Measurements from ENCODE around the gene KRT13.

The KRT13 gene

DNA sequence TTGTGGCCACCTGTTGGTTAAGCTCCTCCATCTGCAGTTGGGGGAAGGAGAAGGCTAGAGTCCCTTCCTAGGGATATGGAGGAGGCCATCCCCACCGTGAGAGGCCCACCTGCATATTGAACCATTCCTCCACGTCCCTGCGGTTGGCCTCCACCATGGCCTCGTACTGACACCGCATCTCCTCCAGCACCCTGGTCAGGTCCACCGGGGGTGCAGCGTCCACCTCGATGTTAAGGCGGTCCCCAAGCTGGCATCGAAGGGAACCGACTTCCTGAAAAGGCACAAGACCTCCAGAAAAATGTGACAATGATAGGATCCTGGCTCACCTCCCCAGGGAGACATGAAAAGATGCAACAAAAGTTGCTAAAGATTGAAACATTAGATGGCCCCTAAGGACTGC is 41.2 kb downstream of the KRT13 start:
- no peak overlapping the region for H3K4me3 ChIP-seq (ENCODE audit: low read depth in 1 of 2, low read length in 1 of 2)
- H3K4me1 ChIP-seq (ENCODE audit: control insufficient read depth in 1 of 2, insufficient read depth in 1 of 2, low read depth in 1 of 2, low read length in 1 of 2): no peaks in the 10 kb centered on the region
- peaks cover 9% of the 10 kb centered on the region for H3K27me3 ChIP-seq
- TF ChIP-seq, protein P1, sequence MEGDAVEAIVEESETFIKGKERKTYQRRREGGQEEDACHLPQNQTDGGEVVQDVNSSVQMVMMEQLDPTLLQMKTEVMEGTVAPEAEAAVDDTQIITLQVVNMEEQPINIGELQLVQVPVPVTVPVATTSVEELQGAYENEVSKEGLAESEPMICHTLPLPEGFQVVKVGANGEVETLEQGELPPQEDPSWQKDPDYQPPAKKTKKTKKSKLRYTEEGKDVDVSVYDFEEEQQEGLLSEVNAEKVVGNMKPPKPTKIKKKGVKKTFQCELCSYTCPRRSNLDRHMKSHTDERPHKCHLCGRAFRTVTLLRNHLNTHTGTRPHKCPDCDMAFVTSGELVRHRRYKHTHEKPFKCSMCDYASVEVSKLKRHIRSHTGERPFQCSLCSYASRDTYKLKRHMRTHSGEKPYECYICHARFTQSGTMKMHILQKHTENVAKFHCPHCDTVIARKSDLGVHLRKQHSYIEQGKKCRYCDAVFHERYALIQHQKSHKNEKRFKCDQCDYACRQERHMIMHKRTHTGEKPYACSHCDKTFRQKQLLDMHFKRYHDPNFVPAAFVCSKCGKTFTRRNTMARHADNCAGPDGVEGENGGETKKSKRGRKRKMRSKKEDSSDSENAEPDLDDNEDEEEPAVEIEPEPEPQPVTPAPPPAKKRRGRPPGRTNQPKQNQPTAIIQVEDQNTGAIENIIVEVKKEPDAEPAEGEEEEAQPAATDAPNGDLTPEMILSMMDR (IDR thresholded peaks at IDR 0.05): no peak
- H3K9me3 ChIP-seq: no peaks in the 10 kb centered on the region
- H3K27ac ChIP-seq: no peak overlapping the region
- H3K36me3 ChIP-seq: no peaks in the 10 kb centered on the region

DNA sequence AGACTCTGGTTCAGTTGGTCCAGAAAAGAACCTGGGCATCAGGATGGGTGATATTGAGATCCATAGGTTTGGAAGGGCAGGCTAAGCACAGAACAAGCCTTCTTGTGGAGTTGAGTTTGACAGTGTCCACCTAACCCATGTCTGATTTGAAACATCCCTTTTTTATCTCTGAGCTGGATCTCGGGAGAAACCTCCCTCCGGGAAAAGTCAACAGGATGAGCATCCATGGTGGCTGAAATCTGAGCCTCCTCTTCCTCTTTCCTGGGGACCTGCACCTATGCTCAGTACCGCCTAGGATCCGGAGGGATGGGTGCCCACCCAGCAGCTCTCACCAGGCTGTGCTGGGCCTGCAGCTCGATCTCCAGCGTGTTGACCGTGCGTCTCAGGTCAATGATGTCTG is 41.7 kb downstream of the KRT13 start:
- no peaks in the 10 kb centered on the region for H3K9me3 ChIP-seq
- no peak overlapping the region for H3K27ac ChIP-seq
- H3K27me3 ChIP-seq: peaks cover 9% of the 10 kb centered on the region
- no peak overlapping the region for H3K4me3 ChIP-seq (ENCODE audit: low read depth in 1 of 2, low read length in 1 of 2)
- TF ChIP-seq, protein P1 (IDR thresholded peaks at IDR 0.05): no peak
- H3K36me3 ChIP-seq: no peaks in the 10 kb centered on the region
- no peaks in the 10 kb centered on the region for H3K4me1 ChIP-seq (ENCODE audit: control insufficient read depth in 1 of 2, insufficient read depth in 1 of 2, low read depth in 1 of 2, low read length in 1 of 2)

DNA sequence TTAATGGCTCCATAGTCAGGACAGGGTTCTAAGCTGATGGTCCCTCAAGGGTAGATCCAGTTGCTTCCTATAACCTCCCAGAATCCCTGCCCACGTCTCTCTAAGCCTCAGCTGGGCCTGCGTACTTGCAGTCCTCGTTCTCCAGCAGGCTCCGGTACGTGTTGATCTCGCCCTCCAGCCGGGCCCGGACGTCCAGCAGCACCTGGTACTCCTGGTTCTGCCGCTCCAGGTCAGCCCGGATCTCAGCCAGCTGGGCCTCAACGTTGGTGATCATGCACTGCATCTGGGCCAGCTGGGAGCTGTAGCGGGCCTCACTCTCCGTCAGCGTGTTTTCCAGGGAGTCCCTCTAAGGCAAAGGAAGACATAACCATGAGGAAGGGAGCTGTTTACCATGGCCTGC is 42.7 kb downstream of the KRT13 start:
- Histone ChIP-seq H3K27me3 (peaks cover 13% of the 10 kb centered on the region), H3K9me3 (no peaks in the 10 kb centered on the region), H3K4me3 (ENCODE audit: low read depth in 1 of 2, low read length in 1 of 2) (no peak overlapping the region), H3K36me3 (no peaks in the 10 kb centered on the region), H3K27ac (no peak overlapping the region), H3K4me1 (ENCODE audit: control insufficient read depth in 1 of 2, insufficient read depth in 1 of 2, low read depth in 1 of 2, low read length in 1 of 2) (no peaks in the 10 kb centered on the region)
- TF ChIP-seq, protein P1 (IDR thresholded peaks at IDR 0.05): no peak

DNA sequence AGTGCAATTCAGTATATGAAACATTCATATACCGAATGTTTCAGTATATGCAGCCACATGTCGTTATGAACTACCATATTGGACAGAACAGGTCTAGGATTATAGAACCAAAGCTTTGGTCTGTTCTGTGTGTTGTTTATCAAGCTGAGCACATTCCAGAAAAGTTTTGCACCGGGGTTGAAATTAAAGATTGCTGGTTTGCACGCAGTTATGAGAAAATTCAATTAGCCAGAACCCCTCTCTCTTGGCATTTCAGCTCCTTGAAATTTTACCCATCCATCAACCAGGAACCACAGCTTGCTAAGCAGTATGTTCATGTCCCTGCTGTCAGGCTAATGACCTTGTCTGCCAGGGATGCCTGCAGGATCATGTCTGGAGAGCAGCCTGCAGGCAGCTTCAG is 47.7 kb downstream of the KRT13 start:
- no peaks in the 10 kb centered on the region for H3K36me3 ChIP-seq
- no peaks in the 10 kb centered on the region for H3K9me3 ChIP-seq
- no peaks in the 10 kb centered on the region for H3K4me1 ChIP-seq (ENCODE audit: control insufficient read depth in 1 of 2, insufficient read depth in 1 of 2, low read depth in 1 of 2, low read length in 1 of 2)
- H3K27ac ChIP-seq: no peak overlapping the region
- H3K27me3 ChIP-seq: peaks cover 14% of the 10 kb centered on the region
- H3K4me3 ChIP-seq (ENCODE audit: low read depth in 1 of 2, low read length in 1 of 2): no peak overlapping the region
- TF ChIP-seq, protein P1 (IDR thresholded peaks at IDR 0.05): no peak

DNA sequence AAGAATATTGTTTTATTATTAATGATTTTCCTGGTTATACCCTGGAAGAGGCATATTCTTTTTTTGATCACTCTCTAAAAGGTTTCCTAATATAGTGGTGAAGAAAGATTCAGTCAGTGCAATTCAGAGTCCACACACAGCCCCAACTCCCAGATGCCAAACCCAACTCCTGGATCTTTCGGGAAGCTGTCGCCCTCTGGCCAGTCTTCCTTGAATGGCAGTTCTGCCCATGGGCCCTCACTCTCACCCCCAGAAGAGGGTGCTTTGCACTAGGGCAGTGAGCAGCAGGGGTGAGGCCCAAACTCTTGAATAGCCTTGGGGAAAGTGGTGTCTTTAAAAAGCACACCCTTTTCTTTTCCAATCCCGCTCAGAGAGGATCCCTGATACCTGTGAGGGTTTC is 49.2 kb downstream of the KRT13 start:
- TF ChIP-seq, protein P1 (IDR thresholded peaks at IDR 0.05): no peak
- peaks cover 23% of the 10 kb centered on the region for H3K27me3 ChIP-seq
- H3K27ac ChIP-seq: no peak overlapping the region
- H3K9me3 ChIP-seq: no peaks in the 10 kb centered on the region
- no peaks in the 10 kb centered on the region for H3K4me1 ChIP-seq (ENCODE audit: control insufficient read depth in 1 of 2, insufficient read depth in 1 of 2, low read depth in 1 of 2, low read length in 1 of 2)
- H3K4me3 ChIP-seq (ENCODE audit: low read depth in 1 of 2, low read length in 1 of 2): no peak overlapping the region
- no peaks in the 10 kb centered on the region for H3K36me3 ChIP-seq

DNA sequence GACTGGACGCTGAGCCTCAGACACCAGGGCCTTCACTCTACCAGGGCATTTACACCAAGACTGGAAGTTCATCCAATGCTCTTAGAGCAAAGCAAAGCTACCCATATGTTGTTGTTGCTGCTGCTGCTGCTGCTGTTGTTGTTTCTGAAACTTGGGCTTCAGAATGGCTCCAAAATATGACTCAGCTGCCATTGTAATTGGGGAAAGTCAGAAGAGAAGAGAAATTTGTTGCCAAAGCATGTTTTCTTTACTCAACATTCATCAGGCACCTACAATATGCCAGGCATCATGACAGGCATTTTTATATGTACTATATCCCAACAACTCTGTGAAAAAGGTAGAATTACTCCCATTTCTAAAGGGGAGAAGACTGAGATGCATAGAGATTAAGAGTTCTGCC is 50.2 kb downstream of the KRT13 start:
- no peak overlapping the region for H3K4me3 ChIP-seq (ENCODE audit: low read depth in 1 of 2, low read length in 1 of 2)
- H3K9me3 ChIP-seq: no peaks in the 10 kb centered on the region
- TF ChIP-seq, protein P1 (IDR thresholded peaks at IDR 0.05): no peak
- no peaks in the 10 kb centered on the region for H3K4me1 ChIP-seq (ENCODE audit: control insufficient read depth in 1 of 2, insufficient read depth in 1 of 2, low read depth in 1 of 2, low read length in 1 of 2)
- no peaks in the 10 kb centered on the region for H3K36me3 ChIP-seq
- H3K27ac ChIP-seq: no peak overlapping the region
- peaks cover 23% of the 10 kb centered on the region for H3K27me3 ChIP-seq

All from neutrophil (primary cell).